ENCODE data around the gene CLASP1.
A peak's percentile ranks its signal among the peaks of the same experiment; 100 is the strongest.

CLASP1 gene

GRCh38 chr2:121359170-121359569 lies 290.1 kb downstream of the CLASP1 start:
- DNase-seq (ENCODE audit: insufficient read length, low spot score) (no peak), FAIRE-seq (no peak)
- TF ChIP-seq CTCF (IDR thresholded peaks at IDR 0.05; ENCODE audit: insufficient read depth, missing control alignments) = no peak

DNA sequence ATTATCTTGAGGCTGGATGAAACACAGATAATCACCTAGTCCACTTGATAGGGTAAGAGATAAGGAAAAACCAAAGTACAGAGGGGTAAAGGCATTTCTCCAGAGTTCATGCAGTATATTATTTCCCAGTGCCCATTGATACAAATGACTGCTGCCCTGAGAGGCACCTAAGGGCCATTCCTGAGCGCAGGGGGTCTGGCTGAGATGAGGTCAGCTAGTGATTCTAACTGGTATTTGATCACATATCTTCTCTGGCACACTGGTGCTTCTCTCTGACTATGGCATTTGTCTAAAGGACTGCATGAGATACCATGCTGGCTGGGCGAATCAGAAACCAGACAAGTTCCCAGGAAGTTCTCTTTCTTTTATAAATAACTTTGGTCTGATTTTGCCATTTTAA lies 291.0 kb downstream of the CLASP1 start:
- TF ChIP-seq CTCF (IDR thresholded peaks at IDR 0.05; ENCODE audit: insufficient read depth, missing control alignments) = no peak
- no peak for FAIRE-seq
- no peak for DNase-seq (ENCODE audit: insufficient read length, low spot score)

GRCh38 chr2:121356058-121356640 lies 293.1 kb downstream of the CLASP1 start:
- peak; percentile 40 for DNase-seq (ENCODE audit: insufficient read length, low spot score)
- no peak for FAIRE-seq
- peak; percentile 69 for TF ChIP-seq CTCF (IDR thresholded peaks at IDR 0.05; ENCODE audit: insufficient read depth, missing control alignments)

DNA sequence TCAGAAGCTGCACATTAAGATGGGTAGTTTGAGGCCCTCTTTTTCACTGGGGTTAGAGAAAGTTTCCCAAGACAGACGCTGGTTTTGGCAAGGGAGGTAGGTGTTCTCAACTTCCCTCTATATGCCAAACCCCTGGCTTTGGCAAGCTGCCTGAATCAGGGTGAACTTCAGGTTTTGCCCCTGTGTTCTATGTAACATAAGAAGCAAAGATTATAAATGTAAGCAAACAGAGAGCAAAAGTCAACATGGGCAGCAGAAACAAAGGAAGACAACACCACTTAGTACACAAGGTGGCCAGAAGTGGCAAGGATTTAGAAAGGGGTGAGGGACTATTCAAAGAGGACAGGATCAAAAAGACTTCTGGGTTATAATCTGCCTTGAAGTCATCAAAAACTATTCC lies 293.8 kb downstream of the CLASP1 start:
- no peak for DNase-seq (ENCODE audit: insufficient read length, low spot score)
- FAIRE-seq = no peak
- no peak for TF ChIP-seq CTCF (IDR thresholded peaks at IDR 0.05; ENCODE audit: insufficient read depth, missing control alignments)

GRCh38 chr2:121351521-121352318 lies 297.5 kb downstream of the CLASP1 start:
- no peak for FAIRE-seq
- TF ChIP-seq CTCF (IDR thresholded peaks at IDR 0.05; ENCODE audit: insufficient read depth, missing control alignments) = no peak
- DNase-seq (ENCODE audit: insufficient read length, low spot score) = peak; percentile 66

- FAIRE-seq (no peak), DNase-seq (ENCODE audit: insufficient read length, low spot score) (no peak)
- no peak for TF ChIP-seq CTCF (IDR thresholded peaks at IDR 0.05; ENCODE audit: insufficient read depth, missing control alignments)
Measured at GRCh38 chr2:121350890-121351289, 298.4 kb downstream of the CLASP1 start.

- TF ChIP-seq CTCF (IDR thresholded peaks at IDR 0.05; ENCODE audit: insufficient read depth, missing control alignments) = no peak
- DNase-seq (ENCODE audit: insufficient read length, low spot score) (no peak), FAIRE-seq (no peak)
Measured at GRCh38 chr2:121350402-121350775, 298.9 kb downstream of the CLASP1 start.
